GM21528 (cell line): ENCODE measurements around the gene MGST3.
"Not testable (repeated sequence)": the region's sequence is repeated elsewhere in the genome, so short reads cannot be mapped to it uniquely, and the experiment has no call there.

Source experiments
- ATAC-seq: cut with Tn5 transposase; IDR thresholded peaks from one replicate; pipeline ENCODE4 v1.9.1; 2021; ENCODE audit warnings: mild to moderate bottlenecking, moderate library complexity; ENCODE audit not compliant: unreplicated experiment, low FRiP score

Gene MGST3

GRCh38 chr1:165695031-165695430 is 64.0 kb downstream of the MGST3 start:
- no peak for ATAC-seq

- ATAC-seq = no peak
These were observed 65.6 kb downstream of the MGST3 start for GRCh38 chr1:165696625-165697100.

GRCh38 chr1:165697491-165697880 is 66.5 kb downstream of the MGST3 start:
- no peak for ATAC-seq

GRCh38 chr1:165697881-165698760 is 67.1 kb downstream of the MGST3 start, which contains the start of gene ALDH9A1:
Gene ALDH9A1 (minus strand): TSS chr1:165698562. CDS start chr1:165698558, 4 bp downstream.
- ATAC-seq = peak; percentile 94

- no peak for ATAC-seq
These were observed 67.7 kb downstream of the MGST3 start for GRCh38 chr1:165698761-165699052.

- ATAC-seq = no peak
These were observed 68.5 kb downstream of the MGST3 start for GRCh38 chr1:165699577-165699976.

- not testable (repeated sequence) for ATAC-seq
These were observed 70.9 kb downstream of the MGST3 start for GRCh38 chr1:165701922-165702321.

GRCh38 chr1:165703648-165704047 is 72.6 kb downstream of the MGST3 start:
- ATAC-seq = no peak
